HCT116 (cell line): ENCODE measurements around the gene EXOC4.

Source experiments
- CEBPB ChIP-seq: IDR thresholded peaks from 2 replicates; pipeline ENCODE4 v1.6.1; 2012; ENCODE audit warnings: low read depth
- EZH2 ChIP-seq: fragments of 200-600 bp; sonication (generic); IDR thresholded peaks from 2 replicates; pipeline ENCODE4 v1.6.1; 2017; ENCODE audit warnings: antibody characterized with exemption, mixed run types
- EZH2phosphoT487 ChIP-seq: fragments of 200-600 bp; IDR thresholded peaks from 2 replicates; pipeline ENCODE4 v1.6.1; 2018; ENCODE audit warnings: antibody characterized with exemption, borderline replicate concordance
- FOSL1 ChIP-seq: IDR thresholded peaks from 2 replicates; pipeline ENCODE4 v1.6.1; 2012; ENCODE audit warnings: low read depth
- JUND ChIP-seq: IDR thresholded peaks from 2 replicates; pipeline ENCODE4 v1.6.1; 2012
- MAX ChIP-seq: IDR thresholded peaks from 2 replicates; pipeline ENCODE4 v1.6.1; 2012
- POLR2A ChIP-seq: IDR thresholded peaks from 2 replicates; pipeline ENCODE4 v1.7.0; 2011; ENCODE audit warnings: borderline replicate concordance; ENCODE audit not compliant: insufficient read depth, insufficient read length; ENCODE audit errors: extremely low read depth
- POLR2AphosphoS5 ChIP-seq: IDR thresholded peaks from 2 replicates; pipeline ENCODE4 v1.6.1; 2011; ENCODE audit warnings: mild to moderate bottlenecking, low read depth, low read length, moderate library complexity
- REST ChIP-seq: IDR thresholded peaks from 2 replicates; pipeline ENCODE4 v1.6.1; 2012; ENCODE audit warnings: low read depth
- SIN3A ChIP-seq: IDR thresholded peaks from 2 replicates; pipeline ENCODE4 v1.6.1; 2012; ENCODE audit warnings: low read depth
- SRF ChIP-seq: IDR thresholded peaks from 2 replicates; pipeline ENCODE4 v1.6.1; 2012; ENCODE audit warnings: low read depth
- TCF7L2 ChIP-seq: IDR thresholded peaks from 2 replicates; pipeline ENCODE4 v1.7.0; 2011; ENCODE audit warnings: borderline replicate concordance, inconsistent platforms; ENCODE audit not compliant: insufficient read depth, insufficient read length; ENCODE audit errors: extremely low read depth
- TF ChIP-seq, protein P1 (sequence below), 3 experiments: fragments of 200-600 bp in 1 of 3; sonication (generic) in 1 of 3; IDR thresholded peaks in 2 of 3; conservative IDR thresholded peaks in 1 of 3; 2 replicates each; pipeline ENCODE4 v1.5.1; 2012 to 2017; ENCODE audit warnings: low read depth in 2 of 3, low read length in 2 of 3, antibody characterized with exemption in 1 of 3, borderline replicate concordance in 1 of 3, control low read depth in 1 of 3, mild to moderate bottlenecking in 1 of 3, mixed read lengths in 1 of 3, mixed run types in 1 of 3, moderate library complexity in 1 of 3; ENCODE audit not compliant: insufficient read depth in 1 of 3
- TF ChIP-seq, protein P2 (sequence below): IDR thresholded peaks from 2 replicates; pipeline ENCODE4 v1.6.1; 2011; ENCODE audit warnings: mild to moderate bottlenecking, low read length, moderate library complexity; ENCODE audit not compliant: insufficient replicate concordance; ENCODE audit errors: extremely low read depth

- TF ChIP-seq POLR2A, result no peak
- no peak for TF ChIP-seq MAX
- TF ChIP-seq, protein P1, sequence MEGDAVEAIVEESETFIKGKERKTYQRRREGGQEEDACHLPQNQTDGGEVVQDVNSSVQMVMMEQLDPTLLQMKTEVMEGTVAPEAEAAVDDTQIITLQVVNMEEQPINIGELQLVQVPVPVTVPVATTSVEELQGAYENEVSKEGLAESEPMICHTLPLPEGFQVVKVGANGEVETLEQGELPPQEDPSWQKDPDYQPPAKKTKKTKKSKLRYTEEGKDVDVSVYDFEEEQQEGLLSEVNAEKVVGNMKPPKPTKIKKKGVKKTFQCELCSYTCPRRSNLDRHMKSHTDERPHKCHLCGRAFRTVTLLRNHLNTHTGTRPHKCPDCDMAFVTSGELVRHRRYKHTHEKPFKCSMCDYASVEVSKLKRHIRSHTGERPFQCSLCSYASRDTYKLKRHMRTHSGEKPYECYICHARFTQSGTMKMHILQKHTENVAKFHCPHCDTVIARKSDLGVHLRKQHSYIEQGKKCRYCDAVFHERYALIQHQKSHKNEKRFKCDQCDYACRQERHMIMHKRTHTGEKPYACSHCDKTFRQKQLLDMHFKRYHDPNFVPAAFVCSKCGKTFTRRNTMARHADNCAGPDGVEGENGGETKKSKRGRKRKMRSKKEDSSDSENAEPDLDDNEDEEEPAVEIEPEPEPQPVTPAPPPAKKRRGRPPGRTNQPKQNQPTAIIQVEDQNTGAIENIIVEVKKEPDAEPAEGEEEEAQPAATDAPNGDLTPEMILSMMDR (IDR thresholded peaks at IDR 0.05 in 2 of 3, conservative IDR thresholded peaks at IDR 0.05 in 1 of 3; ENCODE audit: borderline replicate concordance in 1 of 3, insufficient read depth in 1 of 3, low read depth in 2 of 3, low read length in 2 of 3), result no peak
- no peak for TF ChIP-seq CEBPB
- no peak for TF ChIP-seq POLR2AphosphoS5
- TF ChIP-seq JUND, result no peak
- TF ChIP-seq TCF7L2, result no peak
- TF ChIP-seq SRF, result no peak
- no peak for TF ChIP-seq SIN3A
- no peak for TF ChIP-seq REST
- no peak for TF ChIP-seq FOSL1
- no peak for TF ChIP-seq EZH2phosphoT487
- TF ChIP-seq EZH2, result no peak
- TF ChIP-seq, protein P2, sequence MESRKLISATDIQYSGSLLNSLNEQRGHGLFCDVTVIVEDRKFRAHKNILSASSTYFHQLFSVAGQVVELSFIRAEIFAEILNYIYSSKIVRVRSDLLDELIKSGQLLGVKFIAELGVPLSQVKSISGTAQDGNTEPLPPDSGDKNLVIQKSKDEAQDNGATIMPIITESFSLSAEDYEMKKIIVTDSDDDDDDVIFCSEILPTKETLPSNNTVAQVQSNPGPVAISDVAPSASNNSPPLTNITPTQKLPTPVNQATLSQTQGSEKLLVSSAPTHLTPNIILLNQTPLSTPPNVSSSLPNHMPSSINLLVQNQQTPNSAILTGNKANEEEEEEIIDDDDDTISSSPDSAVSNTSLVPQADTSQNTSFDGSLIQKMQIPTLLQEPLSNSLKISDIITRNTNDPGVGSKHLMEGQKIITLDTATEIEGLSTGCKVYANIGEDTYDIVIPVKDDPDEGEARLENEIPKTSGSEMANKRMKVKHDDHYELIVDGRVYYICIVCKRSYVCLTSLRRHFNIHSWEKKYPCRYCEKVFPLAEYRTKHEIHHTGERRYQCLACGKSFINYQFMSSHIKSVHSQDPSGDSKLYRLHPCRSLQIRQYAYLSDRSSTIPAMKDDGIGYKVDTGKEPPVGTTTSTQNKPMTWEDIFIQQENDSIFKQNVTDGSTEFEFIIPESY, result no peak
Observed at GRCh38 chr7:133950855-133951254, 698.0 kb downstream of the EXOC4 start.
